K562 (cell line): ENCODE measurements around the gene EXT2. TPM values are rescaled to one million over a fixed set of nuclear protein-coding genes. Genes with fewer than 3 reads are reported as not detected.
A peak's percentile ranks its signal among the peaks of the same experiment; 100 is the strongest.

Source experiments
- ASH1L ChIP-seq: fragments of 450-650 bp; IDR thresholded peaks from 2 replicates; pipeline ENCODE4 v1.6.1; 2018; ENCODE audit warnings: borderline replicate concordance, mild to moderate bottlenecking, low read depth; ENCODE audit not compliant: partially characterized antibody
- EWSR1 ChIP-seq: fragments of 450-650 bp; IDR thresholded peaks from 2 replicates; pipeline ENCODE4 v1.6.1; 2018; ENCODE audit warnings: borderline replicate concordance, mild to moderate bottlenecking, low read depth, moderate library complexity; ENCODE audit not compliant: partially characterized antibody
- FOSL1 ChIP-seq: fragments of 200-800 bp; sonication (Bioruptor generic); conservative IDR thresholded peaks from 2 replicates; pipeline ENCODE4 v1.6.1; 2016; ENCODE audit warnings: missing genetic modification characterization, missing compliant biosample characterization
- JUND ChIP-seq, 2 experiments: IDR thresholded peaks; 2 replicates in 1 of 2; 3 replicates in 1 of 2; pipeline ENCODE4 v1.6.1; 2011; ENCODE audit warnings: borderline replicate concordance in 2 of 2, low read depth in 2 of 2, low read length in 2 of 2, improper control_type of control experiment in 1 of 2, missing biosample characterization in 1 of 2, missing genetic modification characterization in 1 of 2, missing genetic modification reagents in 1 of 2
- NFIX ChIP-seq: fragments of 250-450 bp; sonication (Bioruptor Pico); IDR thresholded peaks from 2 replicates; pipeline ENCODE4 v1.4.0; 2020; ENCODE audit warnings: low read depth, mild to moderate bottlenecking, moderate library complexity
- POLR2AphosphoS2 ChIP-seq: IDR thresholded peaks from 2 replicates; pipeline ENCODE4 v1.6.1; 2012; ENCODE audit warnings: low read length, improper control_type of control experiment
- RB1 ChIP-seq: fragments of 450-650 bp; IDR thresholded peaks from 2 replicates; pipeline ENCODE4 v1.6.1; 2017; ENCODE audit warnings: low read depth, mild to moderate bottlenecking
- RFX7 ChIP-seq: fragments of 250-450 bp; sonication (Bioruptor Pico); IDR thresholded peaks from 2 replicates; pipeline ENCODE4 v1.5.1; 2021; ENCODE audit warnings: mild to moderate bottlenecking
- XRCC3 ChIP-seq: fragments of 450-650 bp; IDR thresholded peaks from 2 replicates; pipeline ENCODE4 v1.6.1; 2017; ENCODE audit warnings: mild to moderate bottlenecking, moderate library complexity
- ZNF197 ChIP-seq: fragments of 200-800 bp; sonication (Bioruptor generic); IDR thresholded peaks from 2 replicates; pipeline ENCODE4 v1.6.1; 2016; ENCODE audit warnings: low read depth, missing genetic modification characterization, missing compliant biosample characterization
- ZNF444 ChIP-seq: fragments of 250-450 bp; sonication (Bioruptor Pico); IDR thresholded peaks from 2 replicates; pipeline ENCODE4 v1.4.0; 2020; ENCODE audit warnings: mild to moderate bottlenecking, moderate library complexity
- ZNF699 ChIP-seq: fragments of 250-450 bp; sonication (Bioruptor Pico); IDR thresholded peaks from 2 replicates; pipeline ENCODE4 v1.8.0; 2021; ENCODE audit warnings: mild to moderate bottlenecking, moderate library complexity; ENCODE audit not compliant: insufficient replicate concordance
- ZNF707 ChIP-seq: fragments of 250-450 bp; sonication (Bioruptor Pico); conservative IDR thresholded peaks from 2 replicates; pipeline ENCODE4 v1.8.0; 2022; ENCODE audit warnings: inconsistent platforms, mild to moderate bottlenecking, moderate library complexity
- polyA plus RNA-seq, 8 experiments: library from polyadenylated mRNA; depleted of rRNA in 4 of 8; stranded (reverse) in 5 of 8; unstranded in 3 of 8; fragments of >200 nt; fragmentation: Nextera tagmentation in 2 of 8; fragmentation: Illumina TruSeq in 1 of 8; extraction: Ambion mirVana in 2 of 8; extraction: Trizol in 1 of 8; gene quantifications; 2 replicates each; pipeline versions ENCODE4 v1.2.1 to v1.2.3, GENCODE V29; 2011 to 2014; ENCODE audit warnings: inconsistent platforms in 1 of 8, missing spikeins in 1 of 8
- total RNA-seq, 7 experiments: library from RNA; depleted of rRNA in 6 of 7; stranded (reverse); fragments of >200 nt in 6 of 7; fragmentation: Illumina TruSeq in 2 of 7; extraction: Trizol in 2 of 7; gene quantifications; 2 replicates each; pipeline versions ENCODE4 v1.2.1 to v1.2.3, GENCODE V29; 2011 to 2021; ENCODE audit warnings: low replicate concordance in 1 of 7
- TF ChIP-seq, protein P1 (sequence below): fragments of 150-350 bp; conservative IDR thresholded peaks from 2 replicates; pipeline ENCODE4 v1.6.1; 2014; ENCODE audit warnings: low read length
- TF ChIP-seq, protein P2 (sequence below): fragments of 250-450 bp; sonication (Bioruptor Pico); IDR thresholded peaks from 2 replicates; pipeline ENCODE4 v1.4.0; 2020
- TF ChIP-seq, protein P3 (sequence below): sonication (generic); formaldehyde crosslinking; IDR thresholded peaks from 2 replicates; pipeline ENCODE4 v1.8.0; 2022; ENCODE audit warnings: mild to moderate bottlenecking, missing genetic modification reagents

The EXT2 gene
- total and polyA plus RNA-seq, 9 of the 15 experiments (the other 6 are each of a cell fraction or from before 2014, with no cell fraction given): 7.5 to 52.1 (median 38.1) TPM

DNA sequence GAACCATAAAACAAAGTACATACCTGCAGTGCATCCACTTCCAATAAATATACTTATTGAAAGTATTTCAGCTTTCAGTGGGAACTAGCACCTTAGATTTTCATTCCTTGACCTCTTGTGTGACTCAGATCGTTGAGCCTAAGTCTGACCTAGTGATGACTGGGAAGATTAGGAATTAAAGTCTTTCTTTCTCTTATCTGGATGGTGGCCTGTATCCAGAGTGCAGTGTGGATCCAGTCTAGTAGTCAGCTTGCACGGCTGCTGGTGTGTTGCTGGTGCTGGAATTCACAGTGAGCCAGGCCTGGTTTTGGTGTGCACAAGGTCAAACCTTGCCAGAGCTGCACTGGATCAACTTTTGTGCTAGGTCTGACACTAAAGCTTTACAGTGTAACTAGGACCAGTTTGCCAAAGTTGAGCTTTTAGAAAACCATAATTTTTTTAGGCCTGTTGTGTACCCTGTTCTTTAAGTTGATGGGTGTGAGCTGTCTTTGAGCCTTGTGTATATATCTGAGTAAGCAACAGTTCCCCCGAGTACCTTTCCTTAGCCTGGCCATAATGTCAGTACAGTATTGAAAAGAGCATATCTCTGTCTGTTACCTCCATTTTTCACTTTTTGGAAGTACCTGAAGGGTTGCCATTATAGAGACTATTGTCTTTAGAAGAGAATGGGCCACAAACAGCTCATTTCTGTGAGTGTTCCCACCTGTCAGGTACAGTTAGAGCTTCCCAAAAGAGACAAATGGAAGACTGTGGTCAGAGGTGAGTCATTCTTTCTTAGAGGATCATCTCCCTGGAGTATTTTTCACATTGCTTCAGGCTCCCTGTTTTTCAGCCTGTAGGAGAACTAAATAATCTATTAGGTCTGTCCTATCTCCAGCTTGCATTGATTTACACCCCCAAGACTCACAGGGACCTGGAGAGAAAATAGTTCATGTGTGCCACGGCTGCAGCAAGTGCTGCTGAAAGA lies 124.6 kb downstream of the EXT2 start (continued):
- no peak for TF ChIP-seq ZNF444 (CRISPR knock-in tag)
- TF ChIP-seq, protein P1, sequence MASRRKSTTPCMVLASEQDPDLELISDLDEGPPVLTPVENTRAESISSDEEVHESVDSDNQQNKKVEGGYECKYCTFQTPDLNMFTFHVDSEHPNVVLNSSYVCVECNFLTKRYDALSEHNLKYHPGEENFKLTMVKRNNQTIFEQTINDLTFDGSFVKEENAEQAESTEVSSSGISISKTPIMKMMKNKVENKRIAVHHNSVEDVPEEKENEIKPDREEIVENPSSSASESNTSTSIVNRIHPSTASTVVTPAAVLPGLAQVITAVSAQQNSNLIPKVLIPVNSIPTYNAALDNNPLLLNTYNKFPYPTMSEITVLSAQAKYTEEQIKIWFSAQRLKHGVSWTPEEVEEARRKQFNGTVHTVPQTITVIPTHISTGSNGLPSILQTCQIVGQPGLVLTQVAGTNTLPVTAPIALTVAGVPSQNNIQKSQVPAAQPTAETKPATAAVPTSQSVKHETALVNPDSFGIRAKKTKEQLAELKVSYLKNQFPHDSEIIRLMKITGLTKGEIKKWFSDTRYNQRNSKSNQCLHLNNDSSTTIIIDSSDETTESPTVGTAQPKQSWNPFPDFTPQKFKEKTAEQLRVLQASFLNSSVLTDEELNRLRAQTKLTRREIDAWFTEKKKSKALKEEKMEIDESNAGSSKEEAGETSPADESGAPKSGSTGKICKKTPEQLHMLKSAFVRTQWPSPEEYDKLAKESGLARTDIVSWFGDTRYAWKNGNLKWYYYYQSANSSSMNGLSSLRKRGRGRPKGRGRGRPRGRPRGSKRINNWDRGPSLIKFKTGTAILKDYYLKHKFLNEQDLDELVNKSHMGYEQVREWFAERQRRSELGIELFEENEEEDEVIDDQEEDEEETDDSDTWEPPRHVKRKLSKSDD: no peak
- no peak for TF ChIP-seq XRCC3
- TF ChIP-seq RB1: no peak
- TF ChIP-seq NFIX: no peak
- no peak for TF ChIP-seq JUND (IDR thresholded peaks at IDR 0.05; ENCODE audit: borderline replicate concordance, low read depth, low read length)
- peak; percentile 2; the same call in 1 of the 3 replicates for TF ChIP-seq JUND (tag; IDR thresholded peaks at IDR 0.05; ENCODE audit: borderline replicate concordance, low read depth, low read length)
- TF ChIP-seq ASH1L: no peak
- no peak for TF ChIP-seq RFX7
- TF ChIP-seq, protein P2, sequence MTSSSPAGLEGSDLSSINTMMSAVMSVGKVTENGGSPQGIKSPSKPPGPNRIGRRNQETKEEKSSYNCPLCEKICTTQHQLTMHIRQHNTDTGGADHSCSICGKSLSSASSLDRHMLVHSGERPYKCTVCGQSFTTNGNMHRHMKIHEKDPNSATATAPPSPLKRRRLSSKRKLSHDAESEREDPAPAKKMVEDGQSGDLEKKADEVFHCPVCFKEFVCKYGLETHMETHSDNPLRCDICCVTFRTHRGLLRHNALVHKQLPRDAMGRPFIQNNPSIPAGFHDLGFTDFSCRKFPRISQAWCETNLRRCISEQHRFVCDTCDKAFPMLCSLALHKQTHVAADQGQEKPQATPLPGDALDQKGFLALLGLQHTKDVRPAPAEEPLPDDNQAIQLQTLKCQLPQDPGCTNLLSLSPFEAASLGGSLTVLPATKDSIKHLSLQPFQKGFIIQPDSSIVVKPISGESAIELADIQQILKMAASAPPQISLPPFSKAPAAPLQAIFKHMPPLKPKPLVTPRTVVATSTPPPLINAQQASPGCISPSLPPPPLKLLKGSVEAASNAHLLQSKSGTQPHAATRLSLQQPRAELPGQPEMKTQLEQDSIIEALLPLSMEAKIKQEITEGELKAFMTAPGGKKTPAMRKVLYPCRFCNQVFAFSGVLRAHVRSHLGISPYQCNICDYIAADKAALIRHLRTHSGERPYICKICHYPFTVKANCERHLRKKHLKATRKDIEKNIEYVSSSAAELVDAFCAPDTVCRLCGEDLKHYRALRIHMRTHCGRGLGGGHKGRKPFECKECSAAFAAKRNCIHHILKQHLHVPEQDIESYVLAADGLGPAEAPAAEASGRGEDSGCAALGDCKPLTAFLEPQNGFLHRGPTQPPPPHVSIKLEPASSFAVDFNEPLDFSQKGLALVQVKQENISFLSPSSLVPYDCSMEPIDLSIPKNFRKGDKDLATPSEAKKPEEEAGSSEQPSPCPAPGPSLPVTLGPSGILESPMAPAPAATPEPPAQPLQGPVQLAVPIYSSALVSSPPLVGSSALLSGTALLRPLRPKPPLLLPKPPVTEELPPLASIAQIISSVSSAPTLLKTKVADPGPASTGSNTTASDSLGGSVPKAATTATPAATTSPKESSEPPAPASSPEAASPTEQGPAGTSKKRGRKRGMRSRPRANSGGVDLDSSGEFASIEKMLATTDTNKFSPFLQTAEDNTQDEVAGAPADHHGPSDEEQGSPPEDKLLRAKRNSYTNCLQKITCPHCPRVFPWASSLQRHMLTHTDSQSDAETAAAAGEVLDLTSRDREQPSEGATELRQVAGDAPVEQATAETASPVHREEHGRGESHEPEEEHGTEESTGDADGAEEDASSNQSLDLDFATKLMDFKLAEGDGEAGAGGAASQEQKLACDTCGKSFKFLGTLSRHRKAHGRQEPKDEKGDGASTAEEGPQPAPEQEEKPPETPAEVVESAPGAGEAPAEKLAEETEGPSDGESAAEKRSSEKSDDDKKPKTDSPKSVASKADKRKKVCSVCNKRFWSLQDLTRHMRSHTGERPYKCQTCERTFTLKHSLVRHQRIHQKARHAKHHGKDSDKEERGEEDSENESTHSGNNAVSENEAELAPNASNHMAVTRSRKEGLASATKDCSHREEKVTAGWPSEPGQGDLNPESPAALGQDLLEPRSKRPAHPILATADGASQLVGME: no peak
- TF ChIP-seq FOSL1 (tag): peak; percentile 78
- TF ChIP-seq POLR2AphosphoS2: no peak
- TF ChIP-seq ZNF707: no peak
- no peak for TF ChIP-seq ZNF197 (CRISPR knock-in tag)
- TF ChIP-seq ZNF699 (CRISPR knock-in tag): no peak
- no peak for TF ChIP-seq EWSR1
- TF ChIP-seq, protein P3, sequence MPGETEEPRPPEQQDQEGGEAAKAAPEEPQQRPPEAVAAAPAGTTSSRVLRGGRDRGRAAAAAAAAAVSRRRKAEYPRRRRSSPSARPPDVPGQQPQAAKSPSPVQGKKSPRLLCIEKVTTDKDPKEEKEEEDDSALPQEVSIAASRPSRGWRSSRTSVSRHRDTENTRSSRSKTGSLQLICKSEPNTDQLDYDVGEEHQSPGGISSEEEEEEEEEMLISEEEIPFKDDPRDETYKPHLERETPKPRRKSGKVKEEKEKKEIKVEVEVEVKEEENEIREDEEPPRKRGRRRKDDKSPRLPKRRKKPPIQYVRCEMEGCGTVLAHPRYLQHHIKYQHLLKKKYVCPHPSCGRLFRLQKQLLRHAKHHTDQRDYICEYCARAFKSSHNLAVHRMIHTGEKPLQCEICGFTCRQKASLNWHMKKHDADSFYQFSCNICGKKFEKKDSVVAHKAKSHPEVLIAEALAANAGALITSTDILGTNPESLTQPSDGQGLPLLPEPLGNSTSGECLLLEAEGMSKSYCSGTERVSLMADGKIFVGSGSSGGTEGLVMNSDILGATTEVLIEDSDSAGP (CRISPR knock-in tag): no peak
